ENCODE measurements around the gene MYOG.

DNA sequence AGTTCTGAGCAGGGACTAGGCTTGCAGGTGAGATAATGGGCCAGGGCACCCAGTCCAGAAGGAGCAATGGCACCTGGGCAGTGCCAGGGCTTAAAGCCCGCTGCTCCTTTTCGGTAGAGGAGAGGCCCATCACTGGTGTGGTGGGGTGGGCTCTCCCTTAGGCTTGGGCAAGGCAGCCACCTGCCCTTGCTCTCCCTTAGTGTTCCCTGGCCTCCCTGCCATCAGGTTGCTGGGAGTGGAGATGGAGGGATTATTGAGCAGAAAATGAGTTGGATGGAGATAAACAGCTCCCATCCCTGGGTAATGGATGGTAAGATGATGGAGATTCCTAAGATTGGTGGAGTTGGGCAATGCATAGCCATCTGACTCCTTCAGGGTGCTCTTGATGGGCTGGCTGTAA lies 7.9 kb downstream of the MYOG start:
- TF ChIP-seq CTCF (conservative IDR thresholded peaks at IDR 0.05; ENCODE audit: low read depth in 2 of 2) (no peak), EZH2phosphoT487 (IDR thresholded peaks at IDR 0.05; ENCODE audit: unreplicated experiment) (no peak), POLR2AphosphoS5 (IDR thresholded peaks at IDR 0.05; ENCODE audit: low read depth) (no peak), EZH2 (IDR thresholded peaks at IDR 0.05; ENCODE audit: low read depth, unreplicated experiment) (no peak), ZNF114 (CRISPR knock-in tag; IDR thresholded peaks at IDR 0.05) (no peak), JUNB (IDR thresholded peaks at IDR 0.05; ENCODE audit: unreplicated experiment) (no peak), CREB1 (CRISPR knock-in tag; IDR thresholded peaks at IDR 0.05; ENCODE audit: low read depth) (no peak), ZNF331 (CRISPR knock-in tag; IDR thresholded peaks at IDR 0.05; ENCODE audit: low read depth) (no peak), NANOG (IDR thresholded peaks at IDR 0.05; ENCODE audit: borderline replicate concordance) (no peak), ZNF462 (CRISPR knock-in tag; IDR thresholded peaks at IDR 0.05) (no peak), STAT1 (IDR thresholded peaks at IDR 0.05; ENCODE audit: unreplicated experiment) (no peak)
- TF ChIP-seq, protein P1, sequence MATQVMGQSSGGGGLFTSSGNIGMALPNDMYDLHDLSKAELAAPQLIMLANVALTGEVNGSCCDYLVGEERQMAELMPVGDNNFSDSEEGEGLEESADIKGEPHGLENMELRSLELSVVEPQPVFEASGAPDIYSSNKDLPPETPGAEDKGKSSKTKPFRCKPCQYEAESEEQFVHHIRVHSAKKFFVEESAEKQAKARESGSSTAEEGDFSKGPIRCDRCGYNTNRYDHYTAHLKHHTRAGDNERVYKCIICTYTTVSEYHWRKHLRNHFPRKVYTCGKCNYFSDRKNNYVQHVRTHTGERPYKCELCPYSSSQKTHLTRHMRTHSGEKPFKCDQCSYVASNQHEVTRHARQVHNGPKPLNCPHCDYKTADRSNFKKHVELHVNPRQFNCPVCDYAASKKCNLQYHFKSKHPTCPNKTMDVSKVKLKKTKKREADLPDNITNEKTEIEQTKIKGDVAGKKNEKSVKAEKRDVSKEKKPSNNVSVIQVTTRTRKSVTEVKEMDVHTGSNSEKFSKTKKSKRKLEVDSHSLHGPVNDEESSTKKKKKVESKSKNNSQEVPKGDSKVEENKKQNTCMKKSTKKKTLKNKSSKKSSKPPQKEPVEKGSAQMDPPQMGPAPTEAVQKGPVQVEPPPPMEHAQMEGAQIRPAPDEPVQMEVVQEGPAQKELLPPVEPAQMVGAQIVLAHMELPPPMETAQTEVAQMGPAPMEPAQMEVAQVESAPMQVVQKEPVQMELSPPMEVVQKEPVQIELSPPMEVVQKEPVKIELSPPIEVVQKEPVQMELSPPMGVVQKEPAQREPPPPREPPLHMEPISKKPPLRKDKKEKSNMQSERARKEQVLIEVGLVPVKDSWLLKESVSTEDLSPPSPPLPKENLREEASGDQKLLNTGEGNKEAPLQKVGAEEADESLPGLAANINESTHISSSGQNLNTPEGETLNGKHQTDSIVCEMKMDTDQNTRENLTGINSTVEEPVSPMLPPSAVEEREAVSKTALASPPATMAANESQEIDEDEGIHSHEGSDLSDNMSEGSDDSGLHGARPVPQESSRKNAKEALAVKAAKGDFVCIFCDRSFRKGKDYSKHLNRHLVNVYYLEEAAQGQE (IDR thresholded peaks at IDR 0.05; ENCODE audit: unreplicated experiment), result no peak
- TF ChIP-seq, protein P2, sequence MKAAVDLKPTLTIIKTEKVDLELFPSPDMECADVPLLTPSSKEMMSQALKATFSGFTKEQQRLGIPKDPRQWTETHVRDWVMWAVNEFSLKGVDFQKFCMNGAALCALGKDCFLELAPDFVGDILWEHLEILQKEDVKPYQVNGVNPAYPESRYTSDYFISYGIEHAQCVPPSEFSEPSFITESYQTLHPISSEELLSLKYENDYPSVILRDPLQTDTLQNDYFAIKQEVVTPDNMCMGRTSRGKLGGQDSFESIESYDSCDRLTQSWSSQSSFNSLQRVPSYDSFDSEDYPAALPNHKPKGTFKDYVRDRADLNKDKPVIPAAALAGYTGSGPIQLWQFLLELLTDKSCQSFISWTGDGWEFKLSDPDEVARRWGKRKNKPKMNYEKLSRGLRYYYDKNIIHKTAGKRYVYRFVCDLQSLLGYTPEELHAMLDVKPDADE (IDR thresholded peaks at IDR 0.05), result no peak
